ENCODE results near the gene ACOT7. TPM values are rescaled to one million over a fixed set of nuclear protein-coding genes. Genes with fewer than 3 reads are reported as not detected.

Gene ACOT7
- total and polyA plus RNA-seq, 2 experiments from 2014 or later: 20.3 to 39.9 TPM

DNA sequence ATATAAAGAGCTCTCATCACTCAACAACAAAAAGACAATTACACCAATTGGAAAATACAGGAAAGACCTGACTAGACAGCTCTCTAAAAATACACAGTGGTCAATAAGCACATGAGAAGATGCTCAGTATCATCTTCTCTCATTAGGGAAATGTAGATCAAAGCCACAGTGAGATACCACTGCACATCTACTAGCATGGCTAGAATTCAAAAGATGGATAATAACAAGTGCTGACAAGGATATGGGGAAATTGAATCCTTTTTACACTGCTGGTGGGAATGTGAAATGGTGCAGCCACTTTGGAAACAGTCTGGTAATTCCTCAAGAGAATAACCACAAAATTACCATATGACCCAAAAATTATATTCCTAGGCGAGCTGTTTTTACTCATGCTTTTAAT lies 9.4 kb downstream of the ACOT7 start:
- no peaks in the 10 kb centered on the region for H4K20me1 ChIP-seq (ENCODE audit: insufficient read depth, poor library complexity, severe bottlenecking)
- H3K9me2 ChIP-seq (replicated peaks; ENCODE audit: insufficient read depth): no peaks in the 10 kb centered on the region
- peaks cover 6% of the 10 kb centered on the region for H3K9me3 ChIP-seq (ENCODE audit: low read depth)
- no peak overlapping the region for H2AFZ ChIP-seq
- 95% methylated on average over 1 of the region's 1 CpG for WGBS (ENCODE audit: low lambda C conversion rate, missing lambda C conversion rate)
- TF ChIP-seq, protein P1, sequence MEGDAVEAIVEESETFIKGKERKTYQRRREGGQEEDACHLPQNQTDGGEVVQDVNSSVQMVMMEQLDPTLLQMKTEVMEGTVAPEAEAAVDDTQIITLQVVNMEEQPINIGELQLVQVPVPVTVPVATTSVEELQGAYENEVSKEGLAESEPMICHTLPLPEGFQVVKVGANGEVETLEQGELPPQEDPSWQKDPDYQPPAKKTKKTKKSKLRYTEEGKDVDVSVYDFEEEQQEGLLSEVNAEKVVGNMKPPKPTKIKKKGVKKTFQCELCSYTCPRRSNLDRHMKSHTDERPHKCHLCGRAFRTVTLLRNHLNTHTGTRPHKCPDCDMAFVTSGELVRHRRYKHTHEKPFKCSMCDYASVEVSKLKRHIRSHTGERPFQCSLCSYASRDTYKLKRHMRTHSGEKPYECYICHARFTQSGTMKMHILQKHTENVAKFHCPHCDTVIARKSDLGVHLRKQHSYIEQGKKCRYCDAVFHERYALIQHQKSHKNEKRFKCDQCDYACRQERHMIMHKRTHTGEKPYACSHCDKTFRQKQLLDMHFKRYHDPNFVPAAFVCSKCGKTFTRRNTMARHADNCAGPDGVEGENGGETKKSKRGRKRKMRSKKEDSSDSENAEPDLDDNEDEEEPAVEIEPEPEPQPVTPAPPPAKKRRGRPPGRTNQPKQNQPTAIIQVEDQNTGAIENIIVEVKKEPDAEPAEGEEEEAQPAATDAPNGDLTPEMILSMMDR (IDR thresholded peaks at IDR 0.05; ENCODE audit: poor library complexity): no peak
- no peak for TF ChIP-seq EZH2phosphoT487 (IDR thresholded peaks at IDR 0.05; ENCODE audit: low read depth, severe bottlenecking, unreplicated experiment)
- no peak for TF ChIP-seq EZH2 (IDR thresholded peaks at IDR 0.05; ENCODE audit: borderline replicate concordance)
- H3K27ac ChIP-seq: no peak overlapping the region
- no peaks in the 10 kb centered on the region for H3K27me3 ChIP-seq
- H3K4me3 ChIP-seq: no peak overlapping the region
- no peaks in the 10 kb centered on the region for H3K4me1 ChIP-seq (ENCODE audit: insufficient read depth)
- peaks cover 19% of the 10 kb centered on the region for H3K79me2 ChIP-seq
- H3K36me3 ChIP-seq (replicated peaks; ENCODE audit: insufficient read depth, low read depth): no peaks in the 10 kb centered on the region
- H3K4me2 ChIP-seq: no peak overlapping the region
- DNase-seq (ENCODE audit: low spot score): no peak

DNA sequence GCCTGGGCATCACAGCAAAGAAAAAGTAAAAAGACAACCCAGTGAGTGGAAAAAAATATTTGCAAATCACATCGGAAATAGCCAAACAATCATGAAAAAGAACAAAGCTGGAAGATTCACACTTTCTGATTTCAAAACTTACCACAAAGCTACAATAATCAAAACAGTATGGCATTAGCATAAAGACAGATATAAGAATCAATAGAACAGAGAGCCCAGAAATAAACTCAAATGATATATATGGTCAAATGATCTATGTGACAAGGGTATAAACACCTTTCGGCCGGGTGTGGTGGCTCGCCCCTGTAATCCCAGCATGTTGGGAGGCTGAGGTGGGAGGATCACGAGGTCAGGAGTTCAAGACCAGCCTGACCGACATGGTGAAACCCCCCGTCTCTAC lies 13.5 kb downstream of the ACOT7 start:
- Histone ChIP-seq H3K79me2 (peaks cover 19% of the 10 kb centered on the region), H3K27me3 (no peaks in the 10 kb centered on the region), H3K4me3 (no peak overlapping the region), H3K4me1 (ENCODE audit: insufficient read depth) (no peaks in the 10 kb centered on the region), H2AFZ (no peak overlapping the region), H3K9me2 (replicated peaks; ENCODE audit: insufficient read depth) (no peaks in the 10 kb centered on the region), H3K27ac (no peak overlapping the region), H3K4me2 (no peak overlapping the region), H3K9me3 (ENCODE audit: low read depth) (peaks cover 6% of the 10 kb centered on the region), H3K36me3 (replicated peaks; ENCODE audit: insufficient read depth, low read depth) (no peaks in the 10 kb centered on the region), H4K20me1 (ENCODE audit: insufficient read depth, poor library complexity, severe bottlenecking) (no peaks in the 10 kb centered on the region)
- TF ChIP-seq, protein P1 (IDR thresholded peaks at IDR 0.05; ENCODE audit: poor library complexity): no peak
- TF ChIP-seq EZH2phosphoT487 (IDR thresholded peaks at IDR 0.05; ENCODE audit: low read depth, severe bottlenecking, unreplicated experiment): no peak
- TF ChIP-seq EZH2 (IDR thresholded peaks at IDR 0.05; ENCODE audit: borderline replicate concordance): no peak
- 96% methylated on average over 7 of the region's 7 CpGs for WGBS (ENCODE audit: low lambda C conversion rate, missing lambda C conversion rate)
- DNase-seq (ENCODE audit: low spot score): no peak

DNA sequence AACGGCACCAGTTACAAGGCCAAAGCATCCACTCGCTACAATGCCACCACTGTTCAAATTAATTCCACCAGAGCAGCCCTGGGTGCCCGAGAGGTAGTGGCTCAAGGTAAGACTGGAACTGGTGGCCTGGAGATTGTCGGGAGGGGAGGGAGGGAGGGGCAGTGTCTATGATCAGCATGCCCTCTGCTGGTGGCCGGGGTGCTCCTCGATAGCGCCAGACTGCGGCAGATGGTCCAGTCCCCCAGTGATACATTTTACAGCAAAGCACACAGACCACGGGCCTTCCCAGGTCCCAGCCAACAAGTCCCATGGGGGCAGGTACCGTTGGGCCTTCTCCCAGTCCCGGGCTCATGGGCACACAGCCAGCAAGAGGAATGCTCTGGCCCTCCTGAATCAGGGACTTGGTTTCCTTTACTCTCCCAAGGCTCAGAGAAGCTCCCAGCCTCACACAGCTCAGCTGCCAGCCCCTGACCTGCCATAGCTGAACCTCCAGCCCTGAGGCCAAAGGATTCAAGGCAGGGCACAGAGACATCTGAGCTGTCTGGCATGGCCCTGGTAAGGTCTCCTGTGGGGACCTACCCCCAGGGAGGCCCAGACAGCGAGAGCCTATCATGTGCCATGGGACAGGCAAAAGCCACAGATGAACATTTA lies 15.3 kb downstream of the ACOT7 start:
- Histone ChIP-seq H3K4me2 (no peak overlapping the region), H3K79me2 (peaks cover 14% of the 10 kb centered on the region), H3K27me3 (no peaks in the 10 kb centered on the region), H3K9me2 (replicated peaks; ENCODE audit: insufficient read depth) (no peaks in the 10 kb centered on the region), H3K4me3 (no peak overlapping the region), H2AFZ (no peak overlapping the region), H3K27ac (no peak overlapping the region), H3K9me3 (ENCODE audit: low read depth) (peaks cover 6% of the 10 kb centered on the region), H3K36me3 (replicated peaks; ENCODE audit: insufficient read depth, low read depth) (no peaks in the 10 kb centered on the region), H3K4me1 (ENCODE audit: insufficient read depth) (no peaks in the 10 kb centered on the region), H4K20me1 (ENCODE audit: insufficient read depth, poor library complexity, severe bottlenecking) (no peaks in the 10 kb centered on the region)
- 87% methylated on average over 11 of the region's 12 CpGs for whole genome bisulfite sequencing (ENCODE audit: low lambda C conversion rate, missing lambda C conversion rate)
- no peak for TF ChIP-seq EZH2phosphoT487 (IDR thresholded peaks at IDR 0.05; ENCODE audit: low read depth, severe bottlenecking, unreplicated experiment)
- no peak for TF ChIP-seq EZH2 (IDR thresholded peaks at IDR 0.05; ENCODE audit: borderline replicate concordance)
- TF ChIP-seq, protein P1 (IDR thresholded peaks at IDR 0.05; ENCODE audit: poor library complexity): no peak
- no peak for DNase-seq (ENCODE audit: low spot score)
